Measurements from ENCODE around the gene GBP1.
"Not testable (repeated sequence)": the region's sequence is repeated elsewhere in the genome, so short reads cannot be mapped to it uniquely, and the experiment has no call there.

The GBP1 gene

GRCh38 chr1:89051955-89052312 lies 13.1 kb downstream of the GBP1 start:
- no peak for DNase-seq (ENCODE audit: low read depth in 2 of 2)

- DNase-seq (ENCODE audit: low read depth in 2 of 2) = no peak
Measured at GRCh38 chr1:89051300-89051954, 13.6 kb downstream of the GBP1 start.

GRCh38 chr1:89050649-89051033 lies 14.4 kb downstream of the GBP1 start:
- DNase-seq (ENCODE audit: low read depth in 2 of 2) = no peak

- DNase-seq (ENCODE audit: low read depth in 2 of 2) = not testable (repeated sequence)
Measured at GRCh38 chr1:89049901-89050648, 14.9 kb downstream of the GBP1 start.

GRCh38 chr1:89049187-89049586 lies 15.8 kb downstream of the GBP1 start:
- not testable (repeated sequence) for DNase-seq (ENCODE audit: low read depth in 2 of 2)

- DNase-seq (ENCODE audit: low read depth in 2 of 2) = no peak
Measured at GRCh38 chr1:89047734-89048133, 17.3 kb downstream of the GBP1 start.

GRCh38 chr1:89046318-89047183 lies 18.5 kb downstream of the GBP1 start:
- not testable (repeated sequence) for DNase-seq (ENCODE audit: low read depth in 2 of 2)

GRCh38 chr1:89044970-89045721 lies 19.9 kb downstream of the GBP1 start:
- DNase-seq (ENCODE audit: low read depth in 2 of 2) = no peak

- DNase-seq (ENCODE audit: low read depth in 2 of 2) = no peak
Measured at GRCh38 chr1:89043940-89044339, 21.1 kb downstream of the GBP1 start.

- DNase-seq (ENCODE audit: low read depth in 2 of 2) = no peak
Measured at GRCh38 chr1:89042491-89042890, 22.5 kb downstream of the GBP1 start.

GRCh38 chr1:89041721-89042120 lies 23.3 kb downstream of the GBP1 start:
- DNase-seq (ENCODE audit: low read depth in 2 of 2) = no peak

- no peak for DNase-seq (ENCODE audit: low read depth in 2 of 2)
Measured at GRCh38 chr1:89041119-89041641, 23.8 kb downstream of the GBP1 start.

- no peak for DNase-seq (ENCODE audit: low read depth in 2 of 2)
Measured at GRCh38 chr1:89040315-89040626, 24.7 kb downstream of the GBP1 start.

GRCh38 chr1:89037186-89037585 lies 27.8 kb downstream of the GBP1 start:
- DNase-seq (ENCODE audit: low read depth in 2 of 2) = no peak

- no peak for DNase-seq (ENCODE audit: low read depth in 2 of 2)
Measured at GRCh38 chr1:89035080-89035479, 29.9 kb downstream of the GBP1 start.

GRCh38 chr1:89034004-89034403 lies 31.0 kb downstream of the GBP1 start:
- not testable (repeated sequence) for DNase-seq (ENCODE audit: low read depth in 2 of 2)

- not testable (repeated sequence) for DNase-seq (ENCODE audit: low read depth in 2 of 2)
Measured at GRCh38 chr1:89029051-89029450, 36.0 kb downstream of the GBP1 start.

GRCh38 chr1:89025928-89026327 lies 39.1 kb downstream of the GBP1 start:
- DNase-seq (ENCODE audit: low read depth in 2 of 2) = no peak

- no peak for DNase-seq (ENCODE audit: low read depth in 2 of 2)
Measured at GRCh38 chr1:89023026-89023425, 42.0 kb downstream of the GBP1 start.

- no peak for DNase-seq (ENCODE audit: low read depth in 2 of 2)
Measured at GRCh38 chr1:89022167-89022959, 42.6 kb downstream of the GBP1 start, which contains the start of gene GBP3. TSS of gene GBP3 (minus strand) at chr1:89022866. CDS start at chr1:89020721, 2,145 bp downstream.

GRCh38 chr1:89018318-89018717 lies 46.7 kb downstream of the GBP1 start:
- not testable (repeated sequence) for DNase-seq (ENCODE audit: low read depth in 2 of 2)

Data from stimulated activated CD8-positive, alpha-beta memory T cell treated with anti-CD3 and anti-CD28 coated beads, Interleukin-2, amount 100 ng/mL, for 1 hour (primary cell).